Measurements from ENCODE around the gene RHOJ.
"Not testable (repeated sequence)": the region's sequence is repeated elsewhere in the genome, so short reads cannot be mapped to it uniquely, and the experiment has no call there.

RHOJ gene

DNA sequence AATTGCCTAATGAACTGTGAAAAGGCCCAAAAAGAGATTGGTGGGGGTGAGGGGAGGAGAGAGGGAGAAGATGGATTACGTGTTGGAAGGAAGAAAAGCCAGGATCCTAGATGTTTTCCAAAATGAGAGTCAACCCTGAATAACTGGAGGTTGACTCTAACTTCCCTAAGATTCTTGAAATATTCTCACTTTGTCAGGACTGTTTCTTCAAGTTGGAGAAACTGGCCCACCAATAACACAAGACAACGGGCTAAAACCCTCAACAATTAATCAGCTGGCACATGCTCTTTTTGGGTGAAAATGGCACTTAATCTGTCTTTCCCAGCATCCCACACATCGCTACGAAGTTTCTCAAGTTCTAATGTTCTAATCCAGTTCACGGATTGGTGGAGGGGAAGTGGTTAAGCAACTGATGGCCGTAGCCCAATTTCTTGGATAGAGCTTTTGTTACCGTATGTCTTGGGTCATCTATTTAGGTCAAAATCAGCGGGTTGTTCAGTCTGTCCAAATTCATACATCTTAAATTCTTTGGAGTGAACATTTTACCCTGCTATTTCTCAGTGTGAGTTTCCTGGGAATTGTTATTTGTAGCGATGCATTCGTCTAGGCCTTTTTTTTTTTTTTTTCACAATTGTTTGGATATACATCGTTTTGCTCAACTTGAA lies 65.5 kb downstream of the RHOJ start:
- no peak for DNase-seq

DNA sequence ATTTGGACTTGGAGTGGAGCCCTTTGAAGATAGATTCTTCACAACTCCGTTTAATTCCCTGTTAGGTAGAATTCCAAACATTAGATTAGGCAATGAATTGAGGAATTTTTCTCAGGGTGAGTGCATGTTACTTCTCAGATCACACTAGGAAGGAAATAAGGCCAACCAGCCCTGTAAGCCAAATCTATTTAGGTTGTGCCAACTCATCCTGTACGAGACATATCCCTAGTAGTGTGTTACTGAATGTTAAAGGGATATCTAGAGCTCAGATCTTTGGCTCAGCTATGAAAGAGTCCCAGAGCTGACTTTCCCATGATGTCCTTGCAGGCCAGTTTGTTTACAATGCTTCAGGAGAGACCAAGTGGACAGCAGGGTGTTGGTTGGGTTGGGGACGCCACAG lies 68.9 kb downstream of the RHOJ start:
- DNase-seq, result no peak

DNA sequence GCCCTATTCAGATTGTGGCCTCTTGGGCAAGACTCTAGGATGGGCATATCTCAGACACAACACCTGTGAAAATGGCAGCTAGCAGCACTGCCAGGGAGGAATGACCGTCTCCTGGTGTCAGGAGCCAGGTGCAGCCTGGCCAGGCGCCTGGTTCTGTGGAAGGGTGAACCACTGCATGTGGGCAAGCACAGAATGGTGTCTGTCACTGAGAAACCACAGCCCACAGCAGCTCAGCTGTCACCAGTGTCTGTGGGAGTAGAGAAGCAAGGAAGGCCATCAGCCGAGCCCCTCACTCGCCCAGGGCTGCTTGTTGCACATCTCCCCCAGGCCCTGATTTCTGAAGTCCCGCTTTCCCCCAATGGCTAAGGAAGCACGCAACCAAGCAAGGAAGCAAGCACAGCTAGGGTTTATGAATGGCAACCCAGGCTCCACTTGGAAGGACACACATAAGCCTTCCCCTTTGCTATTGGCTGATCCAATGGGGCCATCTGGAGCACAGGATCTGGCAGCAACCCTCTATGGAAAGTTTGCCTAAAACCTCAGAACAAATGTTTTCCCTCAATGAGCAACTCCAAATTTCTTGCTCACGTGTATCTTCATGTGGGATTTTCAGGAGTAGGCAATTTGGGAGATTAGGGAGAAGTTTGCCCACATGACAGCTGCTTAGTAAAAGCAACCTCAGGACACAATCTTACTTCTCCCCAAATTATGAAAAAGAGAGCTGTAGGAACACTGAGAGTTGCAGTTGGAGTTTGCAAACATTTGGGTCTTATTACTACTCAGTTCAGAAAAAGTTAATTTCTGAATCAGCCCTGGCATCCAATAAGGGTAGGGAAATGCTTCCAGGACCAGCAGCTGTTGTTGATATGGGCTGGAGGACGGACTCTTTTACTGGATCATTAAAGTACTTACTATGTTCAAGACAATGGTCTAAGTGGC lies 69.7 kb downstream of the RHOJ start:
- DNase-seq, result no peak

- DNase-seq, result no peak
Measured at GRCh38 chr14:63275611-63276010, 71.4 kb downstream of the RHOJ start.

DNA sequence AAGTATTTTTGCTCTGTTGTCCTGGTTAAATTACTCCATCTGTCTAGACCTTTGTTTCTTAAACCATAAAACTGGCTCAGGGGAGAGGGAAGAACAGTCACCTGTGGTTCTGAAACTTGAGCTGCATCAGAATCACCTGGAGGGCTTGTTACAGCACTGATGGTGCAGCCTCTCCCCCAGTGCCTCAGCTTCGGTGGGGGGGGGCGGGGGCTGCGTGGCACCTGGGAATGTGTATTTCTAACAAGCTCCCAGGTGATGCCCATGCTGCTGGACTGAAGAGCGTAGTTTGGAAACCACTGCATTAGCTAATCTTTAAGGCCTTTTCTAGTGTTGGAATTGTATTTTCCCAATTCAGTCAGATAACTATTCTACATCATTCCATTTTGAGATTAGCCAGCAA lies 71.8 kb downstream of the RHOJ start:
- DNase-seq, result no peak

- no peak for DNase-seq
Measured at GRCh38 chr14:63276492-63277342, 72.5 kb downstream of the RHOJ start.

- DNase-seq, result no peak
Measured at GRCh38 chr14:63277591-63278183, 73.4 kb downstream of the RHOJ start.

GRCh38 chr14:63279933-63280332 lies 75.7 kb downstream of the RHOJ start:
- DNase-seq, result not testable (repeated sequence)

DNA sequence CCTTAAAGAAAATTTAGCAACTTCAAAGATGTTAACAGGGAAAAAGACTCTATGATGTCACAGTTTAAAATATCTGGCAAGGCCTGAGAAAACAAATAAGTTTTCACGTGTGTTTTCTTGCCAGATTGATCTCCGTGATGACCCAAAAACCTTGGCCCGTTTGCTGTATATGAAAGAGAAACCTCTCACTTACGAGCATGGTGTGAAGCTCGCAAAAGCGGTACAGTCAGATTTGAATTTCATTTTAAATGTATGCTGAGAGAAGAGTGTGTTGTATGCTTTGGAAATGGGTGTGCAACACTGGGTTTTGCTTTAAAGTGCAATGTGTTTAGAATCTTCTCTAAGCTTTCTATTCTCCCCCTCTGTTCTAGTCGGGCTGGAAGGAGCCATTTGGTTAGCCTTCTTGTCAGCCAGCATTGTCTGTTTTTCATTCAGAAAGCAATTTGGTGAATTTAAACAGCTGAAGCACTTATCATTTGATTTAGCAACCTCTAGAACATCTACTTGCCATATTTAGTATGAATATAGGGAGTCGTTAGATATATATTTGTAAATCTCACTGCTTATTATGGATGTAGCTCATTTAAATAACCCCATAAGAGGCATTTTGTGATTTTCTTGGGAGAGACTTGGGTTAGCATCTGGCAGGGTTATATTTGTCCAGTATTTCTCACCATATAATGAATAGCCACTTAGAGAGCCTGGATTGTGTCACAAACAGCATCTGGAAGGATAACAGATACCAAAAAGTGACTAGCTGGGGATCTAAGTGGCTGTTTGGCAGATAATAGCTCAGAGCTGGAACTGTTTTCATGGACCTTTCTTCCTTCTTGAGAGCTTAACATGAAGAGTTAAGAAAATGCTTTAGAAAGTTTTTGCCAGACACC lies 79.0 kb downstream of the RHOJ start:
- DNase-seq, result no peak

DNA sequence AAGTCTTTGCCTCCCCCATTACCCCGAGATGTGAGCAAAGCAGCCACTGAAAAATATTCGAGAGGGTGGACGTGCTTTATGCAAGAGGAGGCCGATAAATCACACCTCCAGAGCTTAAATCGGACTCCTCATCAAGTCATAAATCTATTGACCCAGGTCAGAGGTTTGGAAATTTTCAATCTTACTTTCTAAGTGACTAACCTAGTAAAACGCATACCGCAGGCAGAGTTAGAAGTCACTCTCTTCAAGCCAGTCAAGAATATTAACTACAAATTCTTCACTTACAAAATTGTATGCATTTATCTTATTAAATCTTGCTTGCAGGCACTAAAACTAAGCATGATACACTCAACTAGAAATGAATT lies 79.6 kb downstream of the RHOJ start:
- DNase-seq, result no peak

DNA sequence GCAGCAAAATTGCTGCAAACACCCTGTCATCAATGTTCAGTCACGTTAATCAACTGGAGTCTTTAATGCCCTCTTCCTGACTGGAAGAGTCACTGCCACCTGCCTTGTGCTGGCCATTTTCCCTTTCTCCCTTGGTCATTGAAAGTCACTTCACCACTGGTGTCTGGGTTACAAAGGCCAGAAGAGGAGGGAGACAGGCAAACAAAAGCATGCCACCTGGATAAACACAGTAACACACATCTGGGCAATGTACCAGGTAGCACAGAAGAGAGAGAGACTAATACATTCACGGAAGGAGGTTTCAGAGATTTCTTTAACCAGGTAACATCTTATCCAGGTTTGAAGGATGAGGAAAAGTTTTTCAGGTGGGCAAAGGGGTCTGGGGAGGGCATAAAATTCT lies 81.8 kb downstream of the RHOJ start:
- DNase-seq, result no peak

GRCh38 chr14:63287666-63288483 lies 83.6 kb downstream of the RHOJ start:
- no peak for DNase-seq

DNA sequence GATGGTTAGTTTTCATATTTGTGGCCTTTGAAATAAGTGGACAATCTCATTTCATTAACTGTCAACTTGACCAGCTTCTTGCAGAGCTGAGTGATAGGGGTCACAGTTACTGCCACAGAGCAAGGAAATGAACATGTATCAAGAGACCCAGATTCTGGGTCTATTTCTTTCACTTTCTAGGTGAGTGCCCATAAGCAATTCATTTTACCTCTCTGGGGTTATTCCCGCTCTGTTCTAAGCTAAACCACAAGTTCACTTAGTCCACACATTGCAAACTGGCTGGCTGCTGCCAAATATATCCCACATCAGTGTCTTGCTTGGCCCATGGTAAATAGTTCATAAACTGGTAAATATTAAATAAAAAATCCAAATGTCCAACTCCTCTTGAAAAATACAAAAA lies 84.6 kb downstream of the RHOJ start:
- no peak for DNase-seq

GRCh38 chr14:63290741-63291430 lies 86.6 kb downstream of the RHOJ start:
- DNase-seq, result no peak

GRCh38 chr14:63292805-63293204 lies 88.6 kb downstream of the RHOJ start:
- DNase-seq, result no peak

DNA sequence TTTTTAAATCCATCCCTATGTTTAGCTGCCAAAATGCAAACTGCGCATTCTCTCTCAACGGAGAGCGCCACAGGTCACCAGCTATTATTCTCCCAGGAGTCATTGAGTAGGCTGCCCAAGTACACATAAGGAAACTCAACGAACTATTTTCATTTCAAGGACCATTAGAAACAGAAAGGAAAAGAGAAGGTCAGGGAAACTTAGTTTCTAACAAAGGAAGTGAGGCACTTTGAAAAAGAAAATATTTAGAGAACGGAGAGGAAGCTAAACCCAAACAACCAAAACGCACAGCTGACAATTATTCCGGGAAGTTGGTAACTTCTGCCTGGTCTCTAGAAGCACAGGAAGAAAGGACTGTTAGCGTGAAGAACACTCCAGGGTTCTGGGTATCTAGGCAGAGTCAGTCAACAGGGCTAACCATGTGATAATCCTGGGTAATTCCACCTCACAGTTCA lies 91.0 kb downstream of the RHOJ start:
- no peak for DNase-seq

GRCh38 chr14:63296060-63296563 lies 91.9 kb downstream of the RHOJ start:
- no peak for DNase-seq

DNA sequence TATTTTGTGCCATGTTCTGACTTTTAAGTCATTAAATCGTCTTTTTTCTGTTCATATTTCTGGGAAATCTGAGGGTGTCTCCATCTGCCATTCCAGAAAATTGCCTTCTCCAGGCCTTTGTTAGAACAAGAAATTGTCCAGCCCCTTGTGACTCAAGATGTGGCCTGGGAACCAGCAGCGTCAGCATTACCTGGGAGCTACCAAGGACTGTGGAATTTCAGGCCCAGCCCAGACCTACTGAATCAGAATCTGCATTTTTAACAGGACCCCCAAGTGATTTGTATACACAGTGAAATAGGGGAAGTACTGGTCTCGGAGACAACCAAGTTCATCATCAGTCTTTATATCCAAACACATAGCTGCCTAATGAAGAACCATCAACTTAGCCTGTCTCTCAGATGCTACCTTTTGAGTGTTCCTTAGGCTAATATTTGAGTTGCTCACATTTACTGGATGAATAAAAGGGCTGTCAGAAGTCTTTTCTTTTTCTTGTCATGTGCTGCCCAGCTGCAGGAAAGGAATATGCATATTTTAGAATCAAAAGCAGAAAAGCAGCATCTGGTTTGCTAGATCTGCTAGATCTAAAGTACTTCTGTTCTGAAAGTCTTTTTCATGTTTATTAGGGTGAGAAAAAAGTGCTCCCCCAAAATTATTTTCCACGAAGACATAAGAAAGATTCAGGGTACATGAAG lies 93.3 kb downstream of the RHOJ start:
- DNase-seq, result no peak

DNA sequence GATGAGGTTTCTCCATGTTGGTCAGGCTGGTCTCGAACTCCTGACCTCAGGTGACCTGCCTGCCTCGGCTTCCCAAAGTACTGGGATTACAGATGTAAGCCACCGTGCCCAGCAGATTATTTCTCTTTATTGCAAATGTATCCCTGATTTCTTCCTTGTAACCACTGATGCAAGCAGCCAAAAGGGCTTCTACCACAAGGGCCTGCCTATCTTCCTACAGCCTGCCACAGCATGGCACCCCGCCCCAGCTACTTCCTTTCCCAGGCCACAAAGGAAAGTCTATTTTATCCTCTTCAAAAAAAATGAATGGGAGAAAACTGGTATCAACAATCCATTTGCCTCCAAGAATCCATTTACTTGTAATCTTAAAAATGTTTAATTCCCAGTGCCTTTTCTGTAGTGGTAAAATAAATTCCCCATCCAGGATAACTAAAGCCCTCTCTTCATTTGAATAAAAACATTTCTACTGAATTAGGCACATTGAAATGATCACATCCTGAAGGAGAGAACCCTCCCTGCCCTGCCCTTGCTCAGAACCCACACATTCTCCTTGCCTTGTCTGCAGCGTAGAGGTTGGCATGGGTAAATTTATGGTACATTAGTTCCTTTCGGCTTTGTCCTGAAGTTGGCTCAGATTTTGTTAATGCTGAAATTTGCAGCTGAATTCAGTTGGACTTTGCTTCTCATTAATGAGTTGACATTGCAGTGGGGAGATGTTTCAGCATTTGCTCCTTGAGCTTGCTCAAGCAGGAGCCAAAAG lies 95.3 kb downstream of the RHOJ start:
- no peak for DNase-seq

Measured in cortex of kidney (tissue), 1 donor.